Uterus (tissue), 4 donors: ENCODE measurements around the gene VAV3. TPM values are rescaled to one million over a fixed set of nuclear protein-coding genes. Genes with fewer than 3 reads are reported as not detected.

Experiments
- DNase-seq, 2 donors: peaks; one replicate each; pipeline ENCODE4 v3.0.0-alpha.2; 2019 to 2020
- H3K27ac ChIP-seq, 2 donors: fragments of 200-600 bp; sonication (generic); 1 replicate in 1 of 2; 2 replicates in 1 of 2; pipeline ENCODE4 v1.5.1; 2016 to 2018
- H3K27me3 ChIP-seq, 2 donors: fragments of 200-600 bp; sonication (generic); one replicate each; pipeline ENCODE4 v1.5.1; 2018 to 2019; ENCODE audit warnings: control low read depth in 1 of 2
- H3K36me3 ChIP-seq, 2 donors: fragments of 200-600 bp; sonication (generic); one replicate each; pipeline ENCODE4 v1.5.1; 2019; ENCODE audit warnings: control low read depth in 1 of 2
- H3K4me1 ChIP-seq, 2 donors: fragments of 200-600 bp; sonication (generic); one replicate each; pipeline ENCODE4 v1.5.1; 2018 to 2019; ENCODE audit warnings: control low read depth in 1 of 2
- H3K4me3 ChIP-seq, 2 donors: fragments of 200-600 bp; sonication (generic); 1 replicate in 1 of 2; 2 replicates in 1 of 2; pipeline ENCODE4 v1.5.1; 2018 to 2019; ENCODE audit warnings: mild to moderate bottlenecking in 1 of 2
- H3K9me3 ChIP-seq, 2 donors: fragments of 200-600 bp; sonication (generic); one replicate each; pipeline ENCODE4 v1.5.1; 2019; ENCODE audit warnings: control low read depth in 1 of 2
- POLR2A ChIP-seq, 2 donors: fragments of 450-650 bp; IDR thresholded peaks; one replicate each; pipeline ENCODE4 v1.6.1; 2016; ENCODE audit warnings: antibody characterized with exemption in 2 of 2, mild to moderate bottlenecking in 1 of 2, moderate library complexity in 1 of 2
- intact Hi-C: fragments of 100-400 bp; cut with DNase I; formaldehyde crosslinking; loops from one replicate; pipeline ENCODE4 v1.15.1; 2023; ENCODE audit warnings: low total_unique reads
- total RNA-seq, 4 donors: library from RNA; depleted of rRNA in 3 of 4; stranded (reverse); fragments of >200 nt in 3 of 4; gene quantifications; one replicate each; pipeline versions ENCODE4 v1.1.0 to v1.2.4, GENCODE V29; 2014 to 2023
- TF ChIP-seq, protein P1 (sequence below), 4 experiments: fragments of 200-600 bp in 2 of 4; fragments of 450-650 bp in 2 of 4; sonication (generic) in 2 of 4; IDR thresholded peaks; one replicate each; pipeline ENCODE4 v1.5.1; 2016 to 2019; ENCODE audit warnings: antibody characterized with exemption in 4 of 4, mild to moderate bottlenecking in 2 of 4, moderate library complexity in 1 of 4
- donor health status: DM: yes; HTN: yes; CAD: no.

VAV3 gene
- total RNA-seq, 4 donors from 2014 or later: 0.88 to 22.5 (median 8.6) TPM

DNA sequence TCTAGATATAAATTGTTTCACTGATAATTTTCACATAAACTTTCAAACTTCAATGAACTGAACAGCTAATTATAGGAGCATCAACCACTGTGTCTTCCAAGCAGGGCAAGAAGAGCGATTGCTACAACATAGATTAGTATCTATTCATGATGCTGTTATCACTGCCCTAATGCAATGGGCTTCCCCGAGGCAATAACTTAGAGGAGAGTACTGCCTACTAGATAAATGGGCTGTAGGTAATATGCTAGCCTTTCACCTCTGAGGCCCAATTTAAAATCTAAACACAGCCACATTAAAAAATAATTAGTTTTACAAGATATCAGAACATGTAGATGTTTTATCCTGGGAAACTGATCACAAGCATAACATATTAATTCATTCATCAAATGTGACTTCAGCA lies 318.0 kb downstream of the VAV3 start:
- no peaks in the 10 kb centered on the region for H3K27me3 ChIP-seq
- H3K27ac ChIP-seq: peak overlapping the region in 1 of 2 donors; percentile 76
- intact Hi-C loops: no loop called here
- H3K9me3 ChIP-seq: no peaks in the 10 kb centered on the region
- no peak overlapping the region for H3K4me3 ChIP-seq
- H3K36me3 ChIP-seq: no peaks in the 10 kb centered on the region
- peaks cover 0 to 9% of the 10 kb centered on the region in 2 donors for H3K4me1 ChIP-seq
- no peak for DNase-seq
- TF ChIP-seq, protein P1, sequence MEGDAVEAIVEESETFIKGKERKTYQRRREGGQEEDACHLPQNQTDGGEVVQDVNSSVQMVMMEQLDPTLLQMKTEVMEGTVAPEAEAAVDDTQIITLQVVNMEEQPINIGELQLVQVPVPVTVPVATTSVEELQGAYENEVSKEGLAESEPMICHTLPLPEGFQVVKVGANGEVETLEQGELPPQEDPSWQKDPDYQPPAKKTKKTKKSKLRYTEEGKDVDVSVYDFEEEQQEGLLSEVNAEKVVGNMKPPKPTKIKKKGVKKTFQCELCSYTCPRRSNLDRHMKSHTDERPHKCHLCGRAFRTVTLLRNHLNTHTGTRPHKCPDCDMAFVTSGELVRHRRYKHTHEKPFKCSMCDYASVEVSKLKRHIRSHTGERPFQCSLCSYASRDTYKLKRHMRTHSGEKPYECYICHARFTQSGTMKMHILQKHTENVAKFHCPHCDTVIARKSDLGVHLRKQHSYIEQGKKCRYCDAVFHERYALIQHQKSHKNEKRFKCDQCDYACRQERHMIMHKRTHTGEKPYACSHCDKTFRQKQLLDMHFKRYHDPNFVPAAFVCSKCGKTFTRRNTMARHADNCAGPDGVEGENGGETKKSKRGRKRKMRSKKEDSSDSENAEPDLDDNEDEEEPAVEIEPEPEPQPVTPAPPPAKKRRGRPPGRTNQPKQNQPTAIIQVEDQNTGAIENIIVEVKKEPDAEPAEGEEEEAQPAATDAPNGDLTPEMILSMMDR (IDR thresholded peaks at IDR 0.05): no peak
- no peak for TF ChIP-seq POLR2A (IDR thresholded peaks at IDR 0.05)

DNA sequence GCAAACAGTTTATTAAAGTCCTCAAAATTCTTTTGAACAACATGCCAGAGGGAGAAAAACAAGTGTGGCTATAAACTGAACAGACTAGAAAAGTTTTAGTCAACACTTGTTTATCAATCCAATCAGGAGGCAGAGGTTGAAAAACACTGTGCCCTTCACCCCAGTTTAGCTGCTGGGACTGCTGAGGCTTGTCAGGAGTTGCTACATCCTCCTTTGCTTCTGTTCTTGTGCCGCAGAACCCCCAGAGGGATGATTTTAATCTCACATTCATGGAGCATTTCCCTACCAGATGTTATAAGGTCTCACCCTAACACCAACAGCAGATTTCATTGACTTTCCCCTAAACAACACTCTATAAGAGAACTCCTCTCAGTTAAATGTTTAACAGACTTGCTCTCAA lies 321.2 kb downstream of the VAV3 start:
- intact Hi-C loops: no loop called here
- Histone ChIP-seq H3K4me3 (no peak overlapping the region), H3K27ac (peak overlapping the region in 1 of 2 donors; percentile 31)

DNA sequence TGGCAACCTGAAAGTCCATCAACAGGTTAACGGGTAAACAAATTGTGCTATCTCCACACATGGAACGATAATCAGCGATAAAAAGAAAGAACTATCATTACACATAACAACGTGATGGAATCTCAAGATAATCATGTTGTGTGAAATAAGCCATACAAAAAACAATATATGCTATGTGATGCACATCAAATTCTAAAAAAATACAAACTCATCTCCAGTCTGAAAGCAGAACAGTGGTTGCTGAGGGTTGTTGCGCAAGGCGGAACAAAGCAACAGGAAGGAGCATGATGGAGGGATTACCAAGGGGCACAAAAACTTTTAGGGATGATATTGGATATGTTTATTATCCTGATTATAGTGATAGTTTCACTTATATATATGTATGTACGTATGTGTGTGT lies 324.8 kb downstream of the VAV3 start:
- no peak overlapping the region for H3K4me3 ChIP-seq
- H3K4me1 ChIP-seq: peaks cover 0 to 9% of the 10 kb centered on the region in 2 donors
- no peak overlapping the region for H3K27ac ChIP-seq
- DNase-seq: no peak
- H3K36me3 ChIP-seq: no peaks in the 10 kb centered on the region
- intact Hi-C loops: no loop called here
- H3K9me3 ChIP-seq: no peaks in the 10 kb centered on the region
- no peaks in the 10 kb centered on the region for H3K27me3 ChIP-seq
- TF ChIP-seq, protein P1 (IDR thresholded peaks at IDR 0.05): no peak
- no peak for TF ChIP-seq POLR2A (IDR thresholded peaks at IDR 0.05)

More for the DNA sequence above, 321.2 kb downstream of the VAV3 start:
- Histone ChIP-seq H3K4me1 (peaks cover 0 to 9% of the 10 kb centered on the region in 2 donors), H3K27me3 (no peaks in the 10 kb centered on the region), H3K36me3 (no peaks in the 10 kb centered on the region), H3K9me3 (no peaks in the 10 kb centered on the region)
- TF ChIP-seq, protein P1 (IDR thresholded peaks at IDR 0.05): no peak
- TF ChIP-seq POLR2A (IDR thresholded peaks at IDR 0.05): no peak
- no peak for DNase-seq

DNA sequence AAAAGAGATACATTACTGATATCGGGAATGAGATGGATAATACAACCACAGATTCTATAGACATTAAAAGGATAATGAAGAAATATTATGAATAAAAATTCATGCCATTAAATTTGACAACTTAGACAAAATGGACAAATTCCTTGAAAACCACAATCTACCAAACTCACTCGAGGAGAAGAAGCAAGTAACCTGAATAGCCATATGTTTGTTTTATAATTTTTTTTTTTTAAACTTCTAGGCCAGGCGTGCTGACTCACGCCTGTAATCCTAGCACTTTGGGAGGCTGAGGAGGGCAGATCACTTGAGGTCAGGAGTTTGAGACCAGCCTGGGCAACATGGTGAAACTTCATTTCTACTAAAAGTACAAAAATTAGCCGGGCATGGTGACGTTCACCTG lies 327.9 kb downstream of the VAV3 start:
- H3K27ac ChIP-seq: no peak overlapping the region
- TF ChIP-seq, protein P1 (IDR thresholded peaks at IDR 0.05): no peak
- TF ChIP-seq POLR2A (IDR thresholded peaks at IDR 0.05): no peak
- H3K36me3 ChIP-seq: no peaks in the 10 kb centered on the region
- no peaks in the 10 kb centered on the region for H3K9me3 ChIP-seq
- H3K4me3 ChIP-seq: no peak overlapping the region
- H3K27me3 ChIP-seq: no peaks in the 10 kb centered on the region
- no peaks in the 10 kb centered on the region for H3K4me1 ChIP-seq
- DNase-seq: no peak
- intact Hi-C loops: no loop called here

DNA sequence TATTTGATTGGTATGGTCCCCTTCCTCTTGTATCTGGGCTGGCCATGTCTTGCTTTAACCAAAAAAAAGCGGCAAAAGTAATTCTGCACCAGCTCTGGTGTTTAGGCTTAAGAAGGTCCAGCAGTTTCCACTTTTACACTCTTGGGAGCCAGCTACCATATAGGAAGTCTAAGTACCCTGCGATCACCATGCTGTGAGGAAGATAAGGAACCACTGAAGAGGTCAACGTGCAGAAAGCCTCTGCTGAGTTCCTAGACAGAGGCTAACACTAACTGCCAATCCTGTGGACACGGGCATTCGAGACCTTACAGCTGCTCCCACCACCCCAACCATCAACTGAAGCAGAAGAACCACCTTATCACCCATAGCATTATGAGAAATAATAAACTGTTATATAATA lies 331.4 kb downstream of the VAV3 start:
- Histone ChIP-seq H3K4me3 (no peak overlapping the region), H3K9me3 (no peaks in the 10 kb centered on the region), H3K27ac (no peak overlapping the region), H3K36me3 (no peaks in the 10 kb centered on the region), H3K27me3 (no peaks in the 10 kb centered on the region), H3K4me1 (no peaks in the 10 kb centered on the region)
- TF ChIP-seq, protein P1 (IDR thresholded peaks at IDR 0.05): no peak
- TF ChIP-seq POLR2A (IDR thresholded peaks at IDR 0.05): no peak
- no peak for DNase-seq
- intact Hi-C loops: no loop called here
